ENCODE data around the gene SCG5.
A peak's percentile ranks its signal among the peaks of the same experiment; 100 is the strongest.

The SCG5 gene

DNA sequence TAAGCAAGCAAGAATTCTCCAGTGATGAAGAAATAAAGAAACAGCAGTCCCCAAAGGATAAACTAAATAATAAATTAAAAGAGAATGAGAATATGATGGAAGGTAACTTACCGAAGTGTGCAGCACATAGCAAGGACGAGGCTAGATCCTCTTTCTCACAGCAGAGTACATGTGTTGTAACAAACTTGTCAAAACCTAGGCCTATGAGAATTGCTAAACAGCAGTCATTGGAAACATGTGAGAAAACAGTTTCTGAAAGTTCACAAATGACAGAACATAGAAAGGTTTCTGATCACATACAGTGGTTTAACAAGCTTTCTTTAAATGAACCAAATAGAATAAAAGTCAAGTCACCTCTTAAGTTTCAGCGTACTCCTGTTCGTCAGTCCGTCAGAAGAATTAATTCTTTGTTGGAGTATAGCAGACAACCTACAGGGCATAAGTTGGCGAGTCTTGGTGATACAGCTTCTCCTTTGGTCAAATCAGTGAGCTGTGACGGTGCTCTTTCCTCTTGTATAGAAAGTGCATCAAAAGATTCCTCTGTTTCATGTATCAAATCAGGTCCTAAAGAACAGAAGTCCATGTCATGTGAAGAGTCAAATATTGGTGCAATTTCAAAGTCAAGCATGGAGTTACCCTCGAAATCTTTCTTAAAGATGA lies 4.5 kb upstream of the SCG5 start:
- Histone ChIP-seq H3K36me3 (ENCODE audit: control insufficient read depth in 2 of 2, insufficient read depth in 1 of 2, low read length in 2 of 2) (peaks cover 44 to 63% of the 10 kb centered on the region in 2 experiments), H3K4me3 (ENCODE audit: low read depth, low read length) (no peak overlapping the region), H3K9me3 (ENCODE audit: control insufficient read depth, insufficient read depth, low read depth, low read length) (no peaks in the 10 kb centered on the region), H3K4me1 (ENCODE audit: control insufficient read depth, insufficient read depth, low read length) (no peaks in the 10 kb centered on the region), H3K27ac (ENCODE audit: extremely low read depth, low read depth, low read length) (no peak overlapping the region)
- POLR2A ChIA-PET, result no interaction called here
- no peak for TF ChIP-seq ZNF660 (tag by site-specific recombination; IDR thresholded peaks at IDR 0.05)
- no peak for TF ChIP-seq HOXD13 (CRISPR knock-in tag; IDR thresholded peaks at IDR 0.05; ENCODE audit: borderline replicate concordance)
- no peak for TF ChIP-seq ZNF561 (tag by site-specific recombination; IDR thresholded peaks at IDR 0.05; ENCODE audit: borderline replicate concordance)
- TF ChIP-seq KLF9 (tag by site-specific recombination; IDR thresholded peaks at IDR 0.05; ENCODE audit: low read depth), result no peak
- TF ChIP-seq, protein P1, sequence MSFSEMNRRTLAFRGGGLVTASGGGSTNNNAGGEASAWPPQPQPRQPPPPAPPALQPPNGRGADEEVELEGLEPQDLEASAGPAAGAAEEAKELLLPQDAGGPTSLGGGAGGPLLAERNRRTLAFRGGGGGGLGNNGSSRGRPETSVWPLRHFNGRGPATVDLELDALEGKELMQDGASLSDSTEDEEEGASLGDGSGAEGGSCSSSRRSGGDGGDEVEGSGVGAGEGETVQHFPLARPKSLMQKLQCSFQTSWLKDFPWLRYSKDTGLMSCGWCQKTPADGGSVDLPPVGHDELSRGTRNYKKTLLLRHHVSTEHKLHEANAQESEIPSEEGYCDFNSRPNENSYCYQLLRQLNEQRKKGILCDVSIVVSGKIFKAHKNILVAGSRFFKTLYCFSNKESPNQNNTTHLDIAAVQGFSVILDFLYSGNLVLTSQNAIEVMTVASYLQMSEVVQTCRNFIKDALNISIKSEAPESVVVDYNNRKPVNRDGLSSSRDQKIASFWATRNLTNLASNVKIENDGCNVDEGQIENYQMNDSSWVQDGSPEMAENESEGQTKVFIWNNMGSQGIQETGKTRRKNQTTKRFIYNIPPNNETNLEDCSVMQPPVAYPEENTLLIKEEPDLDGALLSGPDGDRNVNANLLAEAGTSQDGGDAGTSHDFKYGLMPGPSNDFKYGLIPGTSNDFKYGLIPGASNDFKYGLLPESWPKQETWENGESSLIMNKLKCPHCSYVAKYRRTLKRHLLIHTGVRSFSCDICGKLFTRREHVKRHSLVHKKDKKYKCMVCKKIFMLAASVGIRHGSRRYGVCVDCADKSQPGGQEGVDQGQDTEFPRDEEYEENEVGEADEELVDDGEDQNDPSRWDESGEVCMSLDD (tag by site-specific recombination; IDR thresholded peaks at IDR 0.05), result no peak
- CTCF ChIA-PET, result interaction anchor here (0.7 kb wide), 1 partner anchor 76 kb away, joined by 3 read pairs; no protein-coding TSS in a partner anchor

DNA sequence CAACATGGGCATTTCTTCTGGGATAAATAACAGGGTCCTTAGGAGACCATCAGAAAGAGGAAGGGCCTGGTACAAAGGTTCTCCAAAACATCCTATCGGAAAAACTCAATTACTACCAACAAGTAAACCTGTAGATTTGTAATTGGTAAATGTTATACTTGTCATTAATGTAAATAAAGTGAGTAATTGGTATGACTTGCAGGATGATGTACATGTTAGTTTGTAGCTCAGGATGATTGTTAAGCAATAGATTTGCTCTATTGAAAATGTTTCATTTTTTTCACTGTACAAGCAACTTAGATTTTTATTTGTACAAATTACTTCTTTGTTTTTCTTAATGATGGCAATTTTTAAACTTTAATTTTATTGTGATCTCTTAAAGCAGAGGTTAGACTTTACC lies 3.8 kb upstream of the SCG5 start:
- TF ChIP-seq ZNF266 (tag by site-specific recombination; IDR thresholded peaks at IDR 0.05; ENCODE audit: low read depth), result no peak
- no peak for TF ChIP-seq ZNF629 (tag by site-specific recombination; IDR thresholded peaks at IDR 0.05)
- TF ChIP-seq ZNF433 (tag by site-specific recombination; IDR thresholded peaks at IDR 0.05; ENCODE audit: low read depth), result no peak
- TF ChIP-seq BCL11B (tag by site-specific recombination; IDR thresholded peaks at IDR 0.05; ENCODE audit: low read depth), result no peak
- no peak for TF ChIP-seq TRIM28 (IDR thresholded peaks at IDR 0.05; ENCODE audit: borderline replicate concordance, low read length)
- no peak for TF ChIP-seq ZNF239 (tag by site-specific recombination; IDR thresholded peaks at IDR 0.05)
- TF ChIP-seq, protein P2, sequence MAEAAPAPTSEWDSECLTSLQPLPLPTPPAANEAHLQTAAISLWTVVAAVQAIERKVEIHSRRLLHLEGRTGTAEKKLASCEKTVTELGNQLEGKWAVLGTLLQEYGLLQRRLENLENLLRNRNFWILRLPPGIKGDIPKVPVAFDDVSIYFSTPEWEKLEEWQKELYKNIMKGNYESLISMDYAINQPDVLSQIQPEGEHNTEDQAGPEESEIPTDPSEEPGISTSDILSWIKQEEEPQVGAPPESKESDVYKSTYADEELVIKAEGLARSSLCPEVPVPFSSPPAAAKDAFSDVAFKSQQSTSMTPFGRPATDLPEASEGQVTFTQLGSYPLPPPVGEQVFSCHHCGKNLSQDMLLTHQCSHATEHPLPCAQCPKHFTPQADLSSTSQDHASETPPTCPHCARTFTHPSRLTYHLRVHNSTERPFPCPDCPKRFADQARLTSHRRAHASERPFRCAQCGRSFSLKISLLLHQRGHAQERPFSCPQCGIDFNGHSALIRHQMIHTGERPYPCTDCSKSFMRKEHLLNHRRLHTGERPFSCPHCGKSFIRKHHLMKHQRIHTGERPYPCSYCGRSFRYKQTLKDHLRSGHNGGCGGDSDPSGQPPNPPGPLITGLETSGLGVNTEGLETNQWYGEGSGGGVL (tag by site-specific recombination; IDR thresholded peaks at IDR 0.05), result no peak
- H3K27ac ChIP-seq (ENCODE audit: extremely low read depth, low read depth, low read length), result no peak overlapping the region
- ChIA-PET POLR2A (no interaction called here), CTCF (interaction anchor here (0.7 kb wide), 1 partner anchor 75 kb away, joined by 3 read pairs; no protein-coding TSS in a partner anchor)
- H3K4me3 ChIP-seq (ENCODE audit: low read depth, low read length), result no peak overlapping the region
- H3K4me1 ChIP-seq (ENCODE audit: control insufficient read depth, insufficient read depth, low read length), result peaks cover 2% of the 10 kb centered on the region
- H3K36me3 ChIP-seq (ENCODE audit: control insufficient read depth in 2 of 2, insufficient read depth in 1 of 2, low read length in 2 of 2), result peaks cover 44 to 63% of the 10 kb centered on the region in 2 experiments
- no peaks in the 10 kb centered on the region for H3K9me3 ChIP-seq (ENCODE audit: control insufficient read depth, insufficient read depth, low read depth, low read length)

GRCh38 chr15:32642667-32643435 lies 1.3 kb downstream of the SCG5 start:
- H3K27ac ChIP-seq (ENCODE audit: extremely low read depth, low read depth, low read length), result 0 out of 2 replicates have a peak overlapping the region, but pooled peaks have one; percentile 35
- CTCF ChIA-PET, result interaction anchor here (1.0 to 1.1 kb wide), 2 partner anchors 16 to 20 kb away, joined by 6 to 7 read pairs; no protein-coding TSS in a partner anchor
- H3K4me3 ChIP-seq (ENCODE audit: low read depth, low read length), result no peak overlapping the region
- TF ChIP-seq ZNF558 (tag by site-specific recombination; IDR thresholded peaks at IDR 0.05) (no peak), ZNF501 (tag by site-specific recombination; IDR thresholded peaks at IDR 0.05) (no peak), TCF7L2 (IDR thresholded peaks at IDR 0.05; ENCODE audit: borderline replicate concordance, low read depth, low read length) (no peak), ZNF560 (tag by site-specific recombination; IDR thresholded peaks at IDR 0.05; ENCODE audit: borderline replicate concordance) (no peak), HIC1 (tag by site-specific recombination; IDR thresholded peaks at IDR 0.05) (no peak), ZNF843 (tag by site-specific recombination; IDR thresholded peaks at IDR 0.05) (no peak), INSM2 (tag by site-specific recombination; IDR thresholded peaks at IDR 0.05) (no peak), ZNF112 (tag by site-specific recombination; IDR thresholded peaks at IDR 0.05) (no peak), ZNF350 (tag by site-specific recombination; IDR thresholded peaks at IDR 0.05) (no peak), EGR2 (tag by site-specific recombination; IDR thresholded peaks at IDR 0.05; ENCODE audit: low read depth) (peak; percentile 57; the same call in 1 of the 2 replicates)

More at GRCh38 chr15:32642667-32643435, 1.3 kb downstream of the SCG5 start:
- peaks cover 13% of the 10 kb centered on the region for H3K4me1 ChIP-seq (ENCODE audit: control insufficient read depth, insufficient read depth, low read length)
- H3K36me3 ChIP-seq (ENCODE audit: control insufficient read depth in 2 of 2, insufficient read depth in 1 of 2, low read length in 2 of 2), result peaks cover 4 to 12% of the 10 kb centered on the region in 2 experiments; a peak in 2 of 3 replicates
- no peaks in the 10 kb centered on the region for H3K9me3 ChIP-seq (ENCODE audit: control insufficient read depth, insufficient read depth, low read depth, low read length)
- POLR2A ChIA-PET, result interaction anchor here (1.2 kb wide), 1 partner anchor 21 kb away, joined by 3 read pairs; no protein-coding TSS in a partner anchor
